ENCODE data around the gene ABCC3. TPM values are rescaled to one million over a fixed set of nuclear protein-coding genes. Genes with fewer than 3 reads are reported as not detected.

The ABCC3 gene
- total and polyA plus RNA-seq, 9 of the 15 experiments (the other 6 are each of a cell fraction or from before 2014, with no cell fraction given): 0.03 to 1.6 (median 0.42) TPM; not detected in 5

DNA sequence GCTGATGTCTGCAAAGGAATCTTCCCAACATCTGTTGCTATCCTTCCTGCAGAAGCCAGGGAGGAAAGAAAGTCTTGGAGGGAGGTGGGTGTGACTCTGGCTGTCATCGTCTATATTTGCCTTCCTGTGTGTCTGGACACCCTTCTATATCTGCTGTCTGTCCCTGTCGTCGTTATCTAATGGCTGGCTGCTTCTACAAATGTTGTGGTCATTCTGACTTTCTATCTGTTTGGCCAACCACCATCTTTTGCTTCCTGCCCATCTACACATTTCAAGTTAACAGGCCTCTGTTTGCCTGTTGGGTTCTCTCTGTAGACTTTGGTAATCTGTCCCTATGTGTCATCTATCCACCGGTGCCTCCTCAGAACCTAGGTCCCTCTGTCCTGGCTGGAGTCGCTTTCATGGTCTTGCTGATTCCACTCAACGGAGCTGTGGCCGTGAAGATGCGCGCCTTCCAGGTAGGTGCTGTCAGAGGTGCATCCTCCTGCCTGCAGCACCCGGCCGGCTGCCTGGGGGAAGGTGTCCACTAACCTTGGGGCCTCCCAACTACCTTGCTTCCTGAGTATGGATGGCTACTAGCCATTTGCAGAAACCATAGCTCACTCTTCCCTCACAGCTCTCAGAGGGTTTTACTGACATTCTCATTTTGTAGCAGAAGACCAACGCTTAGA lies 30.2 kb downstream of the ABCC3 start (continued):
- TF ChIP-seq, protein P1, sequence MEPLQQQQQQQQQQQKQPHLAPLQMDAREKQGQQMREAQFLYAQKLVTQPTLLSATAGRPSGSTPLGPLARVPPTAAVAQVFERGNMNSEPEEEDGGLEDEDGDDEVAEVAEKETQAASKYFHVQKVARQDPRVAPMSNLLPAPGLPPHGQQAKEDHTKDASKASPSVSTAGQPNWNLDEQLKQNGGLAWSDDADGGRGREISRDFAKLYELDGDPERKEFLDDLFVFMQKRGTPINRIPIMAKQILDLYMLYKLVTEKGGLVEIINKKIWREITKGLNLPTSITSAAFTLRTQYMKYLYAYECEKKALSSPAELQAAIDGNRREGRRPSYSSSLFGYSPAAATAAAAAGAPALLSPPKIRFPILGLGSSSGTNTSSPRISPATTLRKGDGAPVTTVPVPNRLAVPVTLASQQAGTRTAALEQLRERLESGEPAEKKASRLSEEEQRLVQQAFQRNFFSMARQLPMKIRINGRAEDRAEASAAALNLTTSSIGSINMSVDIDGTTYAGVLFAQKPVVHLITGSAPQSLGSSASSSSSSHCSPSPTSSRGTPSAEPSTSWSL (CRISPR knock-in tag; IDR thresholded peaks at IDR 0.05; ENCODE audit: borderline replicate concordance): no peak
- no peak for TF ChIP-seq ZNF324 (CRISPR knock-in tag; IDR thresholded peaks at IDR 0.05)
- no peak for TF ChIP-seq SP2 (IDR thresholded peaks at IDR 0.05; ENCODE audit: extremely low read depth, low read depth, low read length, poor library complexity, severe bottlenecking)
- TF ChIP-seq, protein P2, sequence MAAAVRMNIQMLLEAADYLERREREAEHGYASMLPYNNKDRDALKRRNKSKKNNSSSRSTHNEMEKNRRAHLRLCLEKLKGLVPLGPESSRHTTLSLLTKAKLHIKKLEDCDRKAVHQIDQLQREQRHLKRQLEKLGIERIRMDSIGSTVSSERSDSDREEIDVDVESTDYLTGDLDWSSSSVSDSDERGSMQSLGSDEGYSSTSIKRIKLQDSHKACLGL (CRISPR knock-in tag; IDR thresholded peaks at IDR 0.05; ENCODE audit: borderline replicate concordance, poor library complexity, severe bottlenecking): no peak
- TF ChIP-seq EGR1 (conservative IDR thresholded peaks at IDR 0.05): no peak
- peak; percentile 73 for TF ChIP-seq CBFA2T2 (conservative IDR thresholded peaks at IDR 0.05)
- no peak for TF ChIP-seq ZBTB1 (CRISPR knock-in tag; IDR thresholded peaks at IDR 0.05; ENCODE audit: borderline replicate concordance, low read depth)
- TF ChIP-seq, protein P3, sequence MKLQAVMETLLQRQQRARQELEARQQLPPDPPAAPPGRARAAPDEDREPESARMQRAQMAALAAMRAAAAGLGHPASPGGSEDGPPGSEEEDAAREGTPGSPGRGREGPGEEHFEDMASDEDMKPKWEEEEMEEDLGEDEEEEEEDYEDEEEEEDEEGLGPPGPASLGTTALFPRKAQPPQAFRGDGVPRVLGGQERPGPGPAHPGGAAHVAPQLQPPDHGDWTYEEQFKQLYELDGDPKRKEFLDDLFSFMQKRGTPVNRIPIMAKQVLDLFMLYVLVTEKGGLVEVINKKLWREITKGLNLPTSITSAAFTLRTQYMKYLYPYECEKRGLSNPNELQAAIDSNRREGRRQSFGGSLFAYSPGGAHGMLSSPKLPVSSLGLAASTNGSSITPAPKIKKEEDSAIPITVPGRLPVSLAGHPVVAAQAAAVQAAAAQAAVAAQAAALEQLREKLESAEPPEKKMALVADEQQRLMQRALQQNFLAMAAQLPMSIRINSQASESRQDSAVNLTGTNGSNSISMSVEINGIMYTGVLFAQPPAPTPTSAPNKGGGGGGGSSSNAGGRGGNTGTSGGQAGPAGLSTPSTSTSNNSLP (IDR thresholded peaks at IDR 0.05; ENCODE audit: borderline replicate concordance, low read depth, low read length): no peak
- no peak for TF ChIP-seq ZFP36 (IDR thresholded peaks at IDR 0.05; ENCODE audit: low read depth, low read length, partially characterized antibody)
- TF ChIP-seq ZNF764 (CRISPR knock-in tag; IDR thresholded peaks at IDR 0.05; ENCODE audit: low read depth): no peak
- TF ChIP-seq ZNF197 (CRISPR knock-in tag; IDR thresholded peaks at IDR 0.05; ENCODE audit: low read depth): no peak
- no peak for TF ChIP-seq ETV6 (IDR thresholded peaks at IDR 0.05; ENCODE audit: borderline replicate concordance in 1 of 2, low read depth in 2 of 2, low read length in 1 of 2)
- no peak for TF ChIP-seq ETV6 (CRISPR knock-in tag; IDR thresholded peaks at IDR 0.05; ENCODE audit: borderline replicate concordance)
- no peak for TF ChIP-seq ZKSCAN8 (CRISPR knock-in tag; IDR thresholded peaks at IDR 0.05)
- TF ChIP-seq ELF4 (CRISPR knock-in tag; IDR thresholded peaks at IDR 0.05): no peak
- TF ChIP-seq NEUROD1 (IDR thresholded peaks at IDR 0.05; ENCODE audit: borderline replicate concordance, low read depth, low read length, partially characterized antibody): no peak
- no peak for TF ChIP-seq NCOA2 (IDR thresholded peaks at IDR 0.05; ENCODE audit: partially characterized antibody in 2 of 2)
- no peak for TF ChIP-seq ZNF445 (CRISPR knock-in tag; IDR thresholded peaks at IDR 0.05; ENCODE audit: low read depth)
- TF ChIP-seq ZNF41 (CRISPR knock-in tag; conservative IDR thresholded peaks at IDR 0.05): no peak
- TF ChIP-seq, protein P4, sequence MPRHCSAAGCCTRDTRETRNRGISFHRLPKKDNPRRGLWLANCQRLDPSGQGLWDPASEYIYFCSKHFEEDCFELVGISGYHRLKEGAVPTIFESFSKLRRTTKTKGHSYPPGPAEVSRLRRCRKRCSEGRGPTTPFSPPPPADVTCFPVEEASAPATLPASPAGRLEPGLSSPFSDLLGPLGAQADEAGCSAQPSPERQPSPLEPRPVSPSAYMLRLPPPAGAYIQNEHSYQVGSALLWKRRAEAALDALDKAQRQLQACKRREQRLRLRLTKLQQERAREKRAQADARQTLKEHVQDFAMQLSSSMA (CRISPR knock-in tag; IDR thresholded peaks at IDR 0.05): no peak
- TF ChIP-seq NR2F6 (CRISPR knock-in tag; IDR thresholded peaks at IDR 0.05): no peak
- no peak for TF ChIP-seq MTA2 (IDR thresholded peaks at IDR 0.05; ENCODE audit: low read depth)
- TF ChIP-seq NFATC3 (IDR thresholded peaks at IDR 0.05): no peak
- TF ChIP-seq CBX5 (IDR thresholded peaks at IDR 0.05; ENCODE audit: borderline replicate concordance, low read depth): no peak
- TF ChIP-seq, protein P5, sequence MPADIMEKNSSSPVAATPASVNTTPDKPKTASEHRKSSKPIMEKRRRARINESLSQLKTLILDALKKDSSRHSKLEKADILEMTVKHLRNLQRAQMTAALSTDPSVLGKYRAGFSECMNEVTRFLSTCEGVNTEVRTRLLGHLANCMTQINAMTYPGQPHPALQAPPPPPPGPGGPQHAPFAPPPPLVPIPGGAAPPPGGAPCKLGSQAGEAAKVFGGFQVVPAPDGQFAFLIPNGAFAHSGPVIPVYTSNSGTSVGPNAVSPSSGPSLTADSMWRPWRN (IDR thresholded peaks at IDR 0.05; ENCODE audit: low read depth): no peak
